Psoas muscle (tissue), 8 donors: ENCODE data around the gene ARL8A. TPM values are rescaled to one million over a fixed set of nuclear protein-coding genes. Genes with fewer than 3 reads are reported as not detected.

ENCODE experiments used
- ATAC-seq, 4 donors: fragments of 200-7000 bp; cut with Tn5 transposase; one replicate each; pipeline ENCODE4 v1.9.1; 2020; ENCODE audit warnings: moderate library complexity in 3 of 4, mild to moderate bottlenecking in 2 of 4
- DNase-seq, 2 donors: peaks; one replicate each; pipeline ENCODE4 v3.0.0-alpha.2; 2020
- H3K27ac ChIP-seq: fragments of 200-600 bp; one replicate; pipeline ENCODE4 v1.8.0; 2022
- H3K27me3 ChIP-seq, 3 donors: fragments of 200-600 bp in 1 of 3; one replicate each; pipeline versions ENCODE4 v1.6.1 to v1.8.0; 2013 to 2022; ENCODE audit warnings: low read length in 2 of 3, mild to moderate bottlenecking in 2 of 3, moderate library complexity in 1 of 3; ENCODE audit not compliant: insufficient read depth in 3 of 3
- H3K36me3 ChIP-seq, 2 donors: fragments of 200-600 bp in 1 of 2; one replicate each; pipeline versions ENCODE4 v1.6.1 to v1.8.0; 2013 to 2022; ENCODE audit warnings: low read depth in 1 of 2, mild to moderate bottlenecking in 1 of 2, moderate library complexity in 1 of 2; ENCODE audit not compliant: insufficient read depth in 1 of 2
- H3K4me1 ChIP-seq: fragments of 200-600 bp; one replicate; pipeline ENCODE4 v1.8.0; 2022
- H3K4me3 ChIP-seq: fragments of 200-600 bp; one replicate; pipeline ENCODE4 v1.8.0; 2022; ENCODE audit warnings: mild to moderate bottlenecking
- H3K9me3 ChIP-seq: fragments of 200-600 bp; one replicate; pipeline ENCODE4 v1.8.0; 2022
- CTCF ChIP-seq: fragments of 200-600 bp; IDR thresholded peaks from one replicate; pipeline ENCODE4 v1.8.0; 2022; ENCODE audit warnings: antibody characterized with exemption
- WGBS, 3 donors: extraction: QIAGEN DNeasy Blood & Tissue Kit; methylation state at CpG; one replicate each; pipeline versions ENCODE4 v1.1.6 to v1.1.7; 2013; 5-methylcytosine and 5-hydroxymethylcytosine counted together
- intact Hi-C, 2 donors: fragments of 100-400 bp; cut with DNase I; formaldehyde crosslinking; loops; one replicate each; pipeline versions ENCODE4 v1.11.0 to v1.14.2; 2022
- polyA plus RNA-seq, 3 donors: library from polyadenylated mRNA; stranded (reverse); fragments of 200-250 nt; gene quantifications; one replicate each; pipeline ENCODE4 v1.2.3, GENCODE V29; 2013
- total RNA-seq, 4 donors: library from RNA; stranded (reverse); fragmentation: NEBNext Ultra II Directional in 2 of 4; extraction: Animal tissue kit (Norgen Biotek cat#: 25700) in 2 of 4; gene quantifications; one replicate each; pipeline versions ENCODE4 v1.2.1 to v1.2.4, GENCODE V29; 2021 to 2023
- donor health status: healthy with polysubstance abuse.
- donor health status: DM: no; HTN: no; CAD: no; lungs with moderate emphysema.
- donor health status: Bipolar disorder and iron deficiency.
- donor health status: healthy.
- donor health status: DM: yes; HTN: yes; CAD: no.
- donor health status: DM: no; HTN: no; CAD: no.
- donor health status: DM: no; HTN: no; CAD: no.
- donor health status: DM: yes; HTN: yes; CAD: no.

The ARL8A gene
- total and polyA plus RNA-seq, 7 donors = 26.6 to 70.6 (median 53.1) TPM

- peak overlapping the region; percentile 38 for H3K4me3 ChIP-seq
- H3K9me3 ChIP-seq = no peaks in the 10 kb centered on the region
- peaks cover 0 to 46% of the 10 kb centered on the region in 2 donors for H3K36me3 ChIP-seq
- peak overlapping the region; percentile 61 for H3K27ac ChIP-seq
- peak; percentile 49 to 71 for DNase-seq
- intact Hi-C loops = loop anchor here in 1 of 2 donors (10.0 kb wide), 1 partner anchor 238 kb away; no protein-coding TSS in a partner anchor
- no peaks in the 10 kb centered on the region for H3K27me3 ChIP-seq
- WGBS, 3 donors = 58 to 88% (median 72%) methylated on average over 12 to 14 of the region's 14 CpGs
- peaks cover 13% of the 10 kb centered on the region for H3K4me1 ChIP-seq
- TF ChIP-seq CTCF = no peak
- ATAC-seq = peak; percentile 25 to 41 (median 28)
Observed at GRCh38 chr1:202133001-202133400, 11.5 kb downstream of the ARL8A start.

GRCh38 chr1:202131956-202132821, 12.3 kb downstream of the ARL8A start:
- Histone ChIP-seq H3K36me3 (peaks cover 0 to 38% of the 10 kb centered on the region in 2 donors), H3K4me1 (peaks cover 13% of the 10 kb centered on the region), H3K4me3 (peak overlapping the region; percentile 38), H3K27ac (peak overlapping the region; percentile 61), H3K9me3 (no peaks in the 10 kb centered on the region), H3K27me3 (no peaks in the 10 kb centered on the region)
- TF ChIP-seq CTCF = no peak
- WGBS, 3 donors = 26 to 49% (median 47%) methylated on average over 12 of the region's 12 CpGs
- intact Hi-C loops = loop anchor here in 1 of 2 donors (10.0 kb wide), 1 partner anchor 237 kb away; no protein-coding TSS in a partner anchor
- ATAC-seq (peak; percentile 59 to 82 (median 76)), DNase-seq (peak; percentile 68 to 87)

- H3K9me3 ChIP-seq = no peaks in the 10 kb centered on the region
- no peak overlapping the region for H3K4me3 ChIP-seq
- H3K27me3 ChIP-seq = no peaks in the 10 kb centered on the region
- intact Hi-C loops = loop anchor here in 1 of 2 donors (10.0 kb wide), 1 partner anchor 236 kb away; no protein-coding TSS in a partner anchor
- DNase-seq (no peak), ATAC-seq (no peak)
- H3K36me3 ChIP-seq = peaks cover 0 to 26% of the 10 kb centered on the region in 2 donors
- no peak overlapping the region for H3K27ac ChIP-seq
- 25 to 56% (median 33%) methylated on average over 9 of the region's 9 CpGs for WGBS, 3 donors
- no peak for TF ChIP-seq CTCF
- peaks cover 13% of the 10 kb centered on the region for H3K4me1 ChIP-seq
Observed at GRCh38 chr1:202130816-202131522, 13.6 kb downstream of the ARL8A start.

GRCh38 chr1:202130297-202130721, 14.2 kb downstream of the ARL8A start:
- no peak for TF ChIP-seq CTCF
- Histone ChIP-seq H3K36me3 (peaks cover 0 to 19% of the 10 kb centered on the region in 2 donors), H3K4me3 (no peak overlapping the region), H3K4me1 (peaks cover 13% of the 10 kb centered on the region), H3K9me3 (no peaks in the 10 kb centered on the region), H3K27me3 (no peaks in the 10 kb centered on the region), H3K27ac (no peak overlapping the region)
- 28 to 46% (median 28%) methylated on average over 9 to 11 of the region's 11 CpGs for WGBS, 3 donors
- ATAC-seq (no peak), DNase-seq (no peak)
- intact Hi-C loops = loop anchor here in 1 of 2 donors (10.0 kb wide), 1 partner anchor 236 kb away; no protein-coding TSS in a partner anchor
